Measurements from ENCODE around the gene SNCAIP. TPM values are rescaled to one million over a fixed set of nuclear protein-coding genes. Genes with fewer than 3 reads are reported as not detected.
A peak's percentile ranks its signal among the peaks of the same experiment; 100 is the strongest.

SNCAIP gene
- total and polyA plus RNA-seq, 9 of the 15 experiments (the other 6 are each of a cell fraction or from before 2014, with no cell fraction given), result 0.04 TPM; not detected in 8

DNA sequence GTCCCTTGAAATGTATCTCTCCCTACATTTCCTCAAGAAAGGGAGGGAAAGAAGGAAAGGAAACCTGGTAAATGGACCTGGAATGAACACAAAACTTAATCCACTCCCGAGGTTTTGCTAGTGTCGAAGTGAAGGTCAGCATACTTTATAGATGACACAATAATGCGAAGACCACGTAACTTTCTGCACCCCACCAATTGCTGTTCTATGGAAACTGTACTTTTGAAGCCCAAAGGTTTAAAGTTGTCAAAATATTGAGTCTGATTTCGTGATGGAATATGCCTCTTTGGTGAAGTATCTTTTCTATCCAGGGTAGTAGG lies 103.7 kb downstream of the SNCAIP start:
- ChIA-PET CTCF (ENCODE audit: low intra/inter-chr PET ratio) (interaction anchor here (0.7 kb wide), 1 partner anchor 220 kb away, joined by 5 read pairs; no protein-coding TSS in a partner anchor), POLR2A (no interaction called here)
- intact Hi-C loops (cut with micrococcal nuclease) (loop anchor here (1.0 kb wide), 2 partner anchors 120 to 220 kb away; no protein-coding TSS in a partner anchor), in situ Hi-C loops (cut with MboI) (no loop called here)
- H3K27me3 ChIP-seq (ENCODE audit: control insufficient read depth in 2 of 2, insufficient read depth in 2 of 2, low read length in 2 of 2), result no peaks in the 10 kb centered on the region; a peak in 1 of 5 replicates
- no peaks in the 10 kb centered on the region for H3K36me3 ChIP-seq (ENCODE audit: control insufficient read depth, insufficient read depth, low read length)
- 3% methylated on average over 5 of the region's 5 CpGs for WGBS (ENCODE audit: insufficient coverage, low coverage, missing lambda C conversion rate)
- no peak overlapping the region for H3K4me3 ChIP-seq
- FAIRE-seq, result no peak
- H4K20me1 ChIP-seq (replicated peaks; ENCODE audit: control insufficient read depth, insufficient read depth, low read length), result no peaks in the 10 kb centered on the region
- TF ChIP-seq CTCF (IDR thresholded peaks at IDR 0.05 in 2 of 3, conservative IDR thresholded peaks at IDR 0.05 in 1 of 3; ENCODE audit: insufficient read depth in 2 of 3, low read depth in 1 of 3, low read length in 3 of 3) (0 out of 6 replicates have a peak, but pooled peaks of 1 of the 3 experiments have one; percentile 4), RBM14 (IDR thresholded peaks at IDR 0.05; ENCODE audit: borderline replicate concordance, insufficient read depth, low read depth, low read length) (no peak)
- no peak overlapping the region for H3K27ac ChIP-seq (ENCODE audit: extremely low read depth, low read depth, low read length)
- no peak overlapping the region for H2AFZ ChIP-seq (ENCODE audit: low read depth, low read length)
- BruUV-seq (replicated peaks), result no TSS peak
- no peak overlapping the region for H3K4me2 ChIP-seq (ENCODE audit: insufficient read depth, low read length)
- H3K79me2 ChIP-seq (ENCODE audit: control insufficient read depth, insufficient read depth, low read length), result no peaks in the 10 kb centered on the region
- H3K9ac ChIP-seq (ENCODE audit: insufficient read depth in 1 of 2, low read depth in 2 of 2, low read length in 2 of 2), result no peak overlapping the region
- H3K4me1 ChIP-seq (replicated peaks in 1 of 2; ENCODE audit: control insufficient read depth in 2 of 2, insufficient read depth in 2 of 2, low read length in 2 of 2), result no peaks in the 10 kb centered on the region
- H3K9me3 ChIP-seq (replicated peaks; ENCODE audit: control insufficient read depth, insufficient read depth, low read depth, low read length), result no peaks in the 10 kb centered on the region
- H3K9me1 ChIP-seq (ENCODE audit: control insufficient read depth, insufficient read depth, low read length), result no peaks in the 10 kb centered on the region
- no peak for DNase-seq (ENCODE audit: extremely low read depth in 1 of 4, low spot score in 3 of 4)
- ATAC-seq, result no peak
